ENCODE data around the gene ITGA1. TPM values are rescaled to one million over a fixed set of nuclear protein-coding genes. Genes with fewer than 3 reads are reported as not detected.

ITGA1 gene
- total RNA-seq, 1 donor from 2014 or later = 5.1 TPM

- ATAC-seq = no peak
These were observed 118.6 kb downstream of the ITGA1 start for GRCh38 chr5:52906343-52906742.

GRCh38 chr5:52906845-52907244 is 119.1 kb downstream of the ITGA1 start:
- no peak for ATAC-seq

GRCh38 chr5:52909192-52909591 is 121.5 kb downstream of the ITGA1 start:
- no peak for ATAC-seq

GRCh38 chr5:52910071-52910470 is 122.4 kb downstream of the ITGA1 start:
- ATAC-seq = no peak

DNA sequence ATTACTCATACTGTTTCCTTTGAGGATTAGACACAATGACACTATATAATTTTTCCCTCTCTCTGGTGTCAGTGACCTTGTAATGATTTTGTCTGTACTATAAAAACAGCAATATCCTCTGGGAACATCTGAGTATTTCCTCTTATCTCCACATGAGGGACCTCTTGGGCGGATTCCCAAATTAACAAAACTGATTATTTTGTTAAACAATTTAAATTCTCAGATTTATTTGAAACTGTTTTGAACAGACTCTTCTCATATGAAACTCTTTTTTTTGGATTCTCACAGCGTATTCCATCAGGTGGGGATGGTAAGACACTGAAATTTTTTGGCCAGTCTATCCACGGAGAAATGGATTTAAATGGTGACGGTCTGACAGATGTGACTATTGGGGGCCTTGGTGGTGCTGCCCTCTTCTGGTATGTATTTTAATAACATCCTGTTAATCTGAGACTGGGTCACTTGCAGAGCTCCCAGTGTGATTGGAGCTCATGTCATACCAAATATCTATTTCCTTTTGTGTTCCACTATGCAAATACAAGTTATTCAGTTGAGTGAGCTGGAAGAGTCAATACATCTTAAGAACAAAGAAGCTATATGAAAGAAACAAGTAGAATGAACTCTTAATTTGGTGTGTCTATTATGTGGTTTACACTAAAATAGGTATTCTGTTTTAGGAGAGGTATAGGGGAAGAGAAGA is 127.6 kb downstream of the ITGA1 start:
- peak; percentile 83 for ATAC-seq

- ATAC-seq = no peak
These were observed 133.2 kb downstream of the ITGA1 start for GRCh38 chr5:52920929-52921328.

DNA sequence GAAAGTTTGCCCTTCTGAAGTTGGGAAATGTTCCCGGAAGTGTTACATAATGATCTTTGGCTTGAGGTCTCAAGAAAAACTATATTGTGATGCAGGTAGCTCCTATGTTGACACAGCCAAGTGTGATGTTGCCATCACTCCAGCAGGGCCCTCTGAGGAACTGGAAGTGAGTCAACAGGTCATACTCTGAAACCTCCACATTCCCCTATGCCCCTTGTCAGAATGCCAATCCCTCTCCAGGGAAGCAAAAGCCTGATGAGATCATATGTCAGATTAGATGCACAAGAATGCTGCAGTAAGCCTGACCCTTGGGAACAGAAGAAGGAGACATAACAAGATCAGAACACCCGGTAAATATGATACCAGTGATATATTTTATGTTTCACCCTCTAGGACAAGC is 134.7 kb downstream of the ITGA1 start:
- peak; percentile 55 for ATAC-seq

DNA sequence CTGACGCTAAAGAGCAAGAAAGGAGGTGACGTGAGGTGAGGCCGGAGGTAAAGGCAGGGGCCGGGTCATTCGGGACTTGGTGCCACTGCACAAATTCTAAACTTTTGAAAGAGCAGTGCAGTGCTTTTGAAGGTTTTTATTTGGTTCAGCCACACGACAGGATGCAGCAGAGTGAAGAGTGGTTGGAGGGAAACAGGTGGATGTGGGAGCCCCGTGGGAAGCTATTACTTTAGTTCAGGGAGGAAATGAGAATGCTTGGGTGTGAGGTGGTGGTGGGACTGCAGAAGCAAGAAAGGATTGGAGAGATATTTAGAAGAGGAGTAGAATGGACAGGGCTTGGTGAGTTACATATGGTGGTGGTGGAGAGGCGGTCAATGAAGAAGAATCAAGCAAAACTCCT is 136.7 kb downstream of the ITGA1 start:
- no peak for ATAC-seq

DNA sequence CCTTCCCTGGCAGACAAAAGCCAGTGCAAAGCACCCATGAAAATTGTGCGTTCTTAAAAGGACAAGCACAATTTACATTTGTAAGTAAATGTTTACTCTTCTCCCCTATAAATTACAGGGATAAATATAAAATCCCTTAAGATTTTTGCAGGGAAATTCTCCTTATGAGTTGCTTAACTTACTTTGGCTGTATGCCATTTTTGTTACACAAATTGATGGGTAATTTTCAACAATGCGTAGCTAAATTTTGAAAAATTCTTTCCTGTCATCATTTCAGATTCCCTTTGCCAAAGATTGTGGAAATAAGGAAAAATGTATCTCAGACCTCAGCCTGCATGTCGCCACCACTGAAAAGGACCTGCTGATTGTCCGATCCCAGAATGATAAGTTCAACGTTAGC is 137.3 kb downstream of the ITGA1 start:
- no peak for ATAC-seq

DNA sequence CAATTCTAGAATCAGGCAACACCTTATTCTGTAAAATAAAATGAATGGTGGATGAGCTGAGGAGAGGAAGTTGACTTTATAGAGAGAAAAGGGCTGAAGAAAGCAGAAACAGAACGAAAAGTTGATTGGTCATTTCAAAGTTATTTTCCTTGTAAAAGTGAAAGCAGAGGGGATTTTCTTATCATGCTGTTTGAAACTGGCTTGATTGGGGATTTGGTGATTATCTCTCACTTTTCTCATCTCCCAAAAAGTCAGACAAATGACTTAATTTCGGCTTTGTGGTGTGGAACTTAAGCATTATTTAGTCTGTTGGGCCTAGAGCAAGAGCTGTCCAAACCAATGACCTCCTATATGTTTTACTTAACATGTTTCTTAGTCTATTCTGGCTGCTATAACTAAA is 141.0 kb downstream of the ITGA1 start:
- ATAC-seq = no peak

DNA sequence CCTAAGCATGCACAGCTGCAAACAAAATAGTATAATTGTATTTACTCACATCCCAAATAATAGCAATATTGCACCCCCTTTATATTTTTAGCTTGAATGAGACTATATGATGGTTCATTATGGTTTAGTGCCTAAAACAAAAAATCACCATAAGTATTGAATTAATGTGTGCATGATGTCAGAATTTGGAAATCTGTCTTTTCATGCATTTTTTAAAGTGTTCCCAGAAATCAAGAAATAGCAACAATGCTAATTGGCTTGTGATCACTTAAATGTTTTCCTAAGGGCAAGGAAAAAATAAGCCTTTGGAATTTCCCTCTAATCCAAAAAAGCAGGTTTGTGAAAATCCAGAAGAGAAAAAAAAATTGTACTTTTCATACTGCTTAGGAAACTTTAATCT is 150.5 kb downstream of the ITGA1 start:
- no peak for ATAC-seq

GRCh38 chr5:52943285-52943684 is 155.6 kb downstream of the ITGA1 start:
- peak; percentile 46 for ATAC-seq

DNA sequence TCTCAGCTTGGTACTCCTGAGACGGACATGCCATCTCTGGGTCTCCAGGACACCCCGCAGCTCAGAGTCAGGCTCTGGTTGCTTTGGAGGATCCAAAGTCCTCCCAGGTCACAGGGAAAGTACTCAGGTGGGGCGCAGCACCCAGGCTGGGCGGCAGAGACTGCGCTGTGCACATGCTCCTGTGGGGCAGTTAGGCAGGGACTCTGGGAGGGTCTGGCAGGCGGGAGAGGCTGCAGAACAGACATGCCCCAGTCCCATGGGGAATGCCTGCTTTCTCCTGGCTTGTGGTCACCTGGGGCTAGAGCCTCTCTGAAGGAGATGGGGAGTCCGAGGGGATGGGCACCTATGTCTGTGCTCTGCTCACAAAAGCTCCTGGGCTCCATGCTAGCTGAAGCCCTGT is 156.1 kb downstream of the ITGA1 start:
- no peak for ATAC-seq

- ATAC-seq = no peak
These were observed 157.3 kb downstream of the ITGA1 start for GRCh38 chr5:52945040-52945439.

- no peak for ATAC-seq
These were observed 159.5 kb downstream of the ITGA1 start for GRCh38 chr5:52947208-52947607.

DNA sequence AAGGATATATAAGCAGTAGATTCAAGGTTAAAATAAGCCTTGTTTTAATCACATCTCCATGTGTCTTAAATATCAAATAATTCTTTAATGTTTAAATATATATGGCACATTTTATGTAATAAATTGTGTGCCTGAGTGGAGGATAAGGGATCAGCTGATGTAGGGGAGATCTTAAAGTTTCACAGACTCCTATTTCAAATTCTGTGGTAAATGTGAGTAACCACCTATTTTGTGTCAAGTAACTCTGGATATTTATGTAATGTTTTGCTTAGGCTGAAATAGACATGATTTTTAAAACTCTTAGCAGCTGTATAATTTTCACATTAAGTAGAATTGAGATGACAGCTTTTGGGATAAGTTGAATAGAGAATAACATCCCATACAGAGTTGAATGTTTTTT is 160.1 kb downstream of the ITGA1 start:
- no peak for ATAC-seq

- peak; percentile 98 for ATAC-seq
These were observed 160.8 kb downstream of the ITGA1 start for GRCh38 chr5:52948418-52949076.

GRCh38 chr5:52950686-52951085 is 163.0 kb downstream of the ITGA1 start:
- peak; percentile 33 for ATAC-seq

DNA sequence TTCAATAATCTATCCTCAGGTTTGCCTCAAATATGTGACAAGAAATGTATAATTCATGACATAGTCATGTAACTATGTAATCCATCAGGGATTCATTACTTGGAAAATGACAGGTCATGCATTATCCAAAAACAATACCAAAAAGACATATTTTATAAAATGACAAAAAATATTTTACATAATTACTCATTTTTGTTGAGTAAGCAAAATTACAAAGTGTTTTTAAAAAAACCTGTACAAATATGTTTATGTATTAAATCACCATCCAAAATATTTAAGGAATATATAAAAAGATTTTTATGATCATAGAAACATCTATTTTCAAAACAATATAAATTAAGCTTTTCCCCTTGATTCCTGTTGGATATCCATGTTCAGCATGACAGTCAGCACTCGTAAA is 164.8 kb downstream of the ITGA1 start:
- ATAC-seq = no peak

DNA sequence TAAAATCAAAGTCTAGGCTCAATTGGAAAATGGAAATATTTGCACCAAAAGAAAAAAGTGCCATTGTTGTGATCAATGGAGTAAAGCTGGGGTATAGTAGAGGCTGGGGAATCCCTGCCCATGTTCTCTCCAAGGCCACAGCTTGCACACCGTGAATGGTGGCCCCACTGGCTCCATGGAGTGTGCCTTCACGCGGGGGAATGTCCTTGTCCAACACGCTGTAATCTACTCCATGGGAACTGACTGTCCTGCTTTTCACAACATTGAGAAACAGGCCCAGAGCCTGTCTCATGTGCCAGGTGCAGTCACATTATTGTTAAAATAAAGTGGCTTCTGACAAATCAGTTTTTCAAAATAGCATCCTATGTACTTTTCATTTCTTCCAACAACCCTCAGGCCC is 168.3 kb downstream of the ITGA1 start:
- ATAC-seq = no peak

- no peak for ATAC-seq
These were observed 169.4 kb downstream of the ITGA1 start for GRCh38 chr5:52956915-52957747.

- peak; percentile 62 for ATAC-seq
These were observed 173.6 kb downstream of the ITGA1 start for GRCh38 chr5:52961274-52961681.

GRCh38 chr5:52963636-52964035 is 175.9 kb downstream of the ITGA1 start:
- ATAC-seq = no peak

GRCh38 chr5:52964138-52964537 is 176.4 kb downstream of the ITGA1 start:
- peak; percentile 43 for ATAC-seq
